Gastrocnemius medialis (tissue), 4 donors: Measurements from ENCODE around the gene MMRN1. TPM values are rescaled to one million over a fixed set of nuclear protein-coding genes. Genes with fewer than 3 reads are reported as not detected.

Experiments
- ATAC-seq, 2 donors: fragments of 150-250 bp; one replicate each; pipeline ENCODE4 v1.9.1; 2016
- DNase-seq, 2 donors: peaks; one replicate each; pipeline ENCODE4 v3.0.0-alpha.2; 2019
- H3K27ac ChIP-seq, 4 donors: fragments of 200-600 bp; sonication (generic); 1 replicate in 1 of 4; 2 replicates in 3 of 4; pipeline ENCODE4 v1.5.1; 2016 to 2018; ENCODE audit warnings: mild to moderate bottlenecking in 2 of 4, moderate library complexity in 1 of 4
- H3K27me3 ChIP-seq, 3 donors: fragments of 200-600 bp; sonication (generic) in 2 of 3; 1 replicate in 1 of 3; 2 replicates in 2 of 3; pipeline versions ENCODE4 v1.5.1 to v1.6.0; 2016 to 2019; ENCODE audit warnings: mild to moderate bottlenecking in 1 of 3, moderate library complexity in 1 of 3
- H3K36me3 ChIP-seq, 2 donors: fragments of 200-600 bp; sonication (generic) in 1 of 2; one replicate each; pipeline ENCODE4 v1.5.1; 2017 to 2018
- H3K4me1 ChIP-seq, 2 donors: fragments of 200-600 bp; sonication (generic) in 1 of 2; one replicate each; pipeline ENCODE4 v1.5.1; 2016 to 2017; ENCODE audit warnings: mild to moderate bottlenecking in 2 of 2
- H3K4me3 ChIP-seq, 4 donors: fragments of 200-600 bp; sonication (generic) in 3 of 4; 1 replicate in 1 of 4; 2 replicates in 3 of 4; pipeline ENCODE4 v1.5.1; 2016 to 2019; ENCODE audit warnings: mild to moderate bottlenecking in 2 of 4
- H3K9me3 ChIP-seq, 3 donors: fragments of 200-600 bp; sonication (generic) in 2 of 3; 1 replicate in 1 of 3; 2 replicates in 2 of 3; pipeline ENCODE4 v1.5.1; 2016 to 2019
- CTCF ChIP-seq, 5 experiments: fragments of 450-650 bp in 3 of 5; fragments of 200-600 bp in 2 of 5; sonication (generic) in 2 of 5; IDR thresholded peaks in 4 of 5; conservative IDR thresholded peaks in 1 of 5; 1 replicate in 4 of 5; 2 replicates in 1 of 5; pipeline ENCODE4 v1.5.1; 2016 to 2019; ENCODE audit warnings: antibody characterized with exemption in 5 of 5, mild to moderate bottlenecking in 3 of 5, moderate library complexity in 3 of 5
- POLR2A ChIP-seq, 2 donors: fragments of 450-650 bp; IDR thresholded peaks; one replicate each; pipeline ENCODE4 v1.6.1; 2017; ENCODE audit warnings: antibody characterized with exemption in 2 of 2, mild to moderate bottlenecking in 2 of 2, moderate library complexity in 2 of 2
- in situ Hi-C, 4 donors: fragments of 200-750 bp; cut with MboI; loops; one replicate each; pipeline versions ENCODE4 v1.15.0 to v1.8.0; 2017; ENCODE audit warnings: low sequenced_read_pairs in 4 of 4
- intact Hi-C: fragments of 100-400 bp; cut with DNase I; formaldehyde crosslinking; loops from one replicate; pipeline ENCODE4 v1.15.1; 2023; ENCODE audit warnings: low total_unique reads
- total RNA-seq, 4 donors: library from RNA; depleted of rRNA; stranded (reverse); fragments of >200 nt; gene quantifications; one replicate each; pipeline versions ENCODE4 v1.1.0 to v1.2.3, GENCODE V29; 2016

MMRN1 gene
- total RNA-seq, 4 donors from 2014 or later, result 0.39 to 3.5 (median 2.3) TPM

GRCh38 chr4:89914609-89915550, 20.2 kb downstream of the MMRN1 start:
- intact Hi-C loops, result no loop called here
- TF ChIP-seq POLR2A (IDR thresholded peaks at IDR 0.05), result no peak
- ATAC-seq (no peak), DNase-seq (no peak)
- no peaks in the 10 kb centered on the region for H3K36me3 ChIP-seq
- no peak overlapping the region for H3K27ac ChIP-seq
- H3K4me3 ChIP-seq, result no peak overlapping the region
- no peaks in the 10 kb centered on the region for H3K27me3 ChIP-seq
- H3K9me3 ChIP-seq, result no peaks in the 10 kb centered on the region
- H3K4me1 ChIP-seq, result no peaks in the 10 kb centered on the region
- in situ Hi-C loops, result loop anchor here in 1 of 4 donors (25.0 kb wide), 1 partner anchor 678 kb away; no protein-coding TSS in a partner anchor

GRCh38 chr4:89915937-89916336, 21.3 kb downstream of the MMRN1 start:
- no peaks in the 10 kb centered on the region for H3K36me3 ChIP-seq
- H3K27ac ChIP-seq, result no peak overlapping the region
- H3K27me3 ChIP-seq, result no peaks in the 10 kb centered on the region
- no peaks in the 10 kb centered on the region for H3K9me3 ChIP-seq
- intact Hi-C loops (no loop called here), in situ Hi-C loops (loop anchor here in 1 of 4 donors (25.0 kb wide), 1 partner anchor 679 kb away; no protein-coding TSS in a partner anchor)
- H3K4me1 ChIP-seq, result no peaks in the 10 kb centered on the region
- DNase-seq, result no peak
- no peak for ATAC-seq
- TF ChIP-seq POLR2A (IDR thresholded peaks at IDR 0.05) (no peak), CTCF (IDR thresholded peaks at IDR 0.05 in 4 of 5, conservative IDR thresholded peaks at IDR 0.05 in 1 of 5) (no peak)
- H3K4me3 ChIP-seq, result no peak overlapping the region

GRCh38 chr4:89922848-89923416, 28.3 kb downstream of the MMRN1 start:
- Histone ChIP-seq H3K36me3 (no peaks in the 10 kb centered on the region), H3K4me1 (no peaks in the 10 kb centered on the region), H3K27ac (no peak overlapping the region), H3K9me3 (no peaks in the 10 kb centered on the region), H3K27me3 (no peaks in the 10 kb centered on the region), H3K4me3 (no peak overlapping the region)
- DNase-seq, result no peak
- no peak for TF ChIP-seq POLR2A (IDR thresholded peaks at IDR 0.05)
- no peak for TF ChIP-seq CTCF (IDR thresholded peaks at IDR 0.05 in 4 of 5, conservative IDR thresholded peaks at IDR 0.05 in 1 of 5)
- in situ Hi-C loops (loop anchor here in 1 of 4 donors (25.0 kb wide), 1 partner anchor 686 kb away; no protein-coding TSS in a partner anchor), intact Hi-C loops (no loop called here)
- no peak for ATAC-seq

GRCh38 chr4:89928838-89929237, 34.2 kb downstream of the MMRN1 start:
- no peak for DNase-seq
- Histone ChIP-seq H3K9me3 (no peaks in the 10 kb centered on the region), H3K36me3 (no peaks in the 10 kb centered on the region), H3K4me3 (no peak overlapping the region), H3K27me3 (no peaks in the 10 kb centered on the region), H3K4me1 (no peaks in the 10 kb centered on the region), H3K27ac (no peak overlapping the region)
- ATAC-seq, result no peak
- intact Hi-C loops (no loop called here), in situ Hi-C loops (no loop called here)
- no peak for TF ChIP-seq CTCF (IDR thresholded peaks at IDR 0.05 in 4 of 5, conservative IDR thresholded peaks at IDR 0.05 in 1 of 5)
- no peak for TF ChIP-seq POLR2A (IDR thresholded peaks at IDR 0.05)
